IMR-90 (cell line): ENCODE measurements around the gene LARP1B. TPM values are rescaled to one million over a fixed set of nuclear protein-coding genes. Genes with fewer than 3 reads are reported as not detected.

ENCODE experiments used
- ATAC-seq: fragments of 200-7000 bp; cut with Tn5 transposase; 2 replicates; pipeline ENCODE4 v1.9.1; 2020; ENCODE audit warnings: low read depth, mild to moderate bottlenecking, moderate library complexity
- BruUV-seq: library from RNA; stranded (reverse); fragments of 400-500 nt; replicated peaks from 2 replicates; lab custom pipeline; 2021; lab: Mats Ljungman, UMichigan
- CTCF ChIA-PET: fragments of 300-600 bp; formaldehyde crosslinking; extraction: SDS; loops from one replicate; lab custom pipeline; 2021; ENCODE audit warnings: antibody characterized with exemption; lab: Yijun Ruan, JAX
- POLR2A ChIA-PET: fragments of 300-600 bp; sonication (Branson Sonifier 250); formaldehyde crosslinking; loops from one replicate; lab custom pipeline; 2022; ENCODE audit warnings: antibody characterized with exemption; ENCODE audit not compliant: unreplicated experiment; lab: Charles Lee
- DNase-seq: peaks from one replicate; pipeline ENCODE4 v3.0.0; 2013
- H2AFZ ChIP-seq: replicated peaks from 2 replicates; pipeline ENCODE3; 2013; ENCODE audit warnings: low read length, mild to moderate bottlenecking; ENCODE audit not compliant: poor library complexity
- H2AK5ac ChIP-seq: 2 replicates; pipeline ENCODE4 v1.6.1; 2013; ENCODE audit warnings: low read depth, low read length, inconsistent platforms
- H2AK9ac ChIP-seq: replicated peaks from 2 replicates; pipeline ENCODE3; 2013; ENCODE audit warnings: mild to moderate bottlenecking, low read depth, low read length, moderate library complexity; ENCODE audit not compliant: poor library complexity
- H2BK120ac ChIP-seq: 2 replicates; pipeline ENCODE4 v1.6.1; 2013; ENCODE audit warnings: low read depth, low read length, inconsistent platforms
- H2BK15ac ChIP-seq: 3 replicates; pipeline ENCODE4 v1.6.1; 2013; ENCODE audit warnings: low read depth, low read length, inconsistent platforms
- H2BK20ac ChIP-seq: 2 replicates; pipeline ENCODE4 v1.6.1; 2013; ENCODE audit warnings: low read depth, mild to moderate bottlenecking, inconsistent platforms, low read length, moderate library complexity
- H2BK5ac ChIP-seq: 2 replicates; pipeline ENCODE4 v1.6.1; 2013; ENCODE audit warnings: mild to moderate bottlenecking, low read depth, low read length, inconsistent platforms; ENCODE audit not compliant: poor library complexity, severe bottlenecking
- H3K14ac ChIP-seq: replicated peaks from 2 replicates; pipeline ENCODE4 v1.6.1; 2013; ENCODE audit warnings: low read depth, low read length, inconsistent platforms
- H3K18ac ChIP-seq: 2 replicates; pipeline ENCODE4 v1.6.1; 2013; ENCODE audit warnings: low read depth, low read length, control low read depth
- H3K23ac ChIP-seq: 2 replicates; pipeline ENCODE4 v1.6.1; 2013; ENCODE audit warnings: low read depth, low read length, inconsistent platforms
- H3K27ac ChIP-seq: 2 replicates; pipeline ENCODE4 v1.5.1; 2013; ENCODE audit warnings: mild to moderate bottlenecking, control low read depth, low read length; ENCODE audit not compliant: insufficient read depth
- H3K27me3 ChIP-seq: 2 replicates; pipeline ENCODE4 v1.6.1; 2013; ENCODE audit warnings: low read length; ENCODE audit not compliant: control insufficient read depth, insufficient read depth
- H3K36me3 ChIP-seq: 2 replicates; pipeline ENCODE4 v1.6.1; 2013; ENCODE audit warnings: low read length, mixed read lengths; ENCODE audit not compliant: control insufficient read depth, insufficient read depth
- H3K4ac ChIP-seq: 2 replicates; pipeline ENCODE4 v1.6.1; 2013; ENCODE audit warnings: low read depth, low read length, inconsistent platforms
- H3K4me1 ChIP-seq: 2 replicates; pipeline ENCODE4 v1.6.1; 2013; ENCODE audit warnings: low read length, mixed read lengths; ENCODE audit not compliant: control insufficient read depth, insufficient read depth
- H3K4me2 ChIP-seq: 2 replicates; pipeline ENCODE4 v1.6.1; 2013; ENCODE audit warnings: low read depth, mild to moderate bottlenecking, control low read depth, low read length, moderate library complexity
- H3K4me3 ChIP-seq: 2 replicates; pipeline ENCODE4 v1.5.1; 2013; ENCODE audit warnings: low read depth, mild to moderate bottlenecking, control low read depth, low read length, moderate library complexity; ENCODE audit not compliant: insufficient read depth
- H3K56ac ChIP-seq: 2 replicates; pipeline ENCODE4 v1.6.1; 2013; ENCODE audit warnings: low read length, inconsistent platforms; ENCODE audit not compliant: insufficient read depth; ENCODE audit errors: extremely low read depth
- H3K79me1 ChIP-seq, 2 experiments: 2 replicates each; pipeline ENCODE4 v1.6.1; 2013; ENCODE audit warnings: low read length in 2 of 2, inconsistent platforms in 1 of 2, low read depth in 1 of 2
- H3K9ac ChIP-seq: 2 replicates; pipeline ENCODE4 v1.6.1; 2013; ENCODE audit warnings: low read depth, low read length, control low read depth
- H3K9me1 ChIP-seq: 2 replicates; pipeline ENCODE4 v1.6.1; 2013; ENCODE audit warnings: low read length, inconsistent platforms; ENCODE audit not compliant: insufficient read depth
- H3K9me3 ChIP-seq: 2 replicates; pipeline ENCODE4 v1.6.1; 2013; ENCODE audit warnings: low read length; ENCODE audit not compliant: control insufficient read depth, insufficient read depth
- H4K20me1 ChIP-seq: 2 replicates; pipeline ENCODE4 v1.6.1; 2013; ENCODE audit warnings: low read length, inconsistent platforms; ENCODE audit not compliant: insufficient read depth
- H4K5ac ChIP-seq: 2 replicates; pipeline ENCODE4 v1.6.1; 2013; ENCODE audit warnings: mild to moderate bottlenecking, low read depth, low read length, control low read depth
- H4K8ac ChIP-seq, 2 experiments: 2 replicates each; pipeline ENCODE4 v1.6.1; 2013; ENCODE audit warnings: low read depth in 2 of 2, low read length in 2 of 2, control low read depth in 1 of 2, inconsistent platforms in 1 of 2
- H4K91ac ChIP-seq: 2 replicates; pipeline ENCODE4 v1.6.1; 2013; ENCODE audit warnings: low read depth, low read length, inconsistent platforms; ENCODE audit not compliant: insufficient read depth
- BHLHE40 ChIP-seq: fragments of 150-350 bp; IDR thresholded peaks from 2 replicates; pipeline ENCODE4 v1.6.1; 2016; ENCODE audit warnings: mild to moderate bottlenecking, low read depth, low read length
- CEBPB ChIP-seq: IDR thresholded peaks from 2 replicates; pipeline ENCODE4 v1.6.1; 2012; ENCODE audit warnings: low read depth, low read length, improper control_type of control experiment
- CHD1 ChIP-seq: IDR thresholded peaks from 2 replicates; pipeline ENCODE4 v1.6.1; 2012; ENCODE audit warnings: low read depth, low read length, improper control_type of control experiment
- CTCF ChIP-seq: conservative IDR thresholded peaks from 2 replicates; pipeline ENCODE4 v1.5.1; 2012; ENCODE audit warnings: mild to moderate bottlenecking, low read depth, low read length, improper control_type of control experiment
- FOS ChIP-seq: fragments of 150-350 bp; IDR thresholded peaks from 2 replicates; pipeline ENCODE4 v1.6.1; 2016; ENCODE audit warnings: low read depth, low read length
- MAFK ChIP-seq: IDR thresholded peaks from 2 replicates; pipeline ENCODE4 v1.6.1; 2012; ENCODE audit warnings: low read depth, low read length, improper control_type of control experiment
- MAZ ChIP-seq: IDR thresholded peaks from 2 replicates; pipeline ENCODE4 v1.6.1; 2012; ENCODE audit warnings: low read depth, mild to moderate bottlenecking, low read length, improper control_type of control experiment, moderate library complexity, borderline replicate concordance
- MXI1 ChIP-seq: IDR thresholded peaks from 2 replicates; pipeline ENCODE4 v1.6.1; 2012; ENCODE audit warnings: low read depth, mild to moderate bottlenecking, low read length, moderate library complexity, borderline replicate concordance
- NFE2L2 ChIP-seq: fragments of 150-350 bp; IDR thresholded peaks from 2 replicates; pipeline ENCODE4 v1.6.1; 2016; ENCODE audit warnings: low read depth, mild to moderate bottlenecking, low read length
- POLR2A ChIP-seq: IDR thresholded peaks from 2 replicates; pipeline ENCODE4 v1.6.1; 2012; ENCODE audit warnings: mild to moderate bottlenecking, low read depth, low read length
- RAD21 ChIP-seq: IDR thresholded peaks from 2 replicates; pipeline ENCODE4 v1.6.1; 2012; ENCODE audit warnings: low read length, improper control_type of control experiment
- RCOR1 ChIP-seq: IDR thresholded peaks from 2 replicates; pipeline ENCODE4 v1.6.1; 2012; ENCODE audit warnings: mild to moderate bottlenecking, low read length, improper control_type of control experiment; ENCODE audit not compliant: insufficient replicate concordance
- RFX5 ChIP-seq: IDR thresholded peaks from 2 replicates; pipeline ENCODE4 v1.8.0; 2012; ENCODE audit warnings: low read depth, mild to moderate bottlenecking, low read length, moderate library complexity
- SMC3 ChIP-seq: fragments of 150-350 bp; IDR thresholded peaks from 2 replicates; pipeline ENCODE4 v1.6.1; 2016; ENCODE audit warnings: low read depth, mild to moderate bottlenecking, antibody characterized with exemption, low read length, moderate library complexity
- USF2 ChIP-seq: fragments of 150-350 bp; IDR thresholded peaks from 2 replicates; pipeline ENCODE4 v1.6.1; 2017; ENCODE audit warnings: mild to moderate bottlenecking, antibody characterized with exemption, low read length, low read depth
- WGBS, 2 experiments: methylation state at CpG; one replicate each; pipeline versions ENCODE4 v1.1.5 to v1.1.7; 2013; ENCODE audit warnings: missing lambda C conversion rate in 2 of 2; ENCODE audit not compliant: insufficient read length in 1 of 2; ENCODE audit errors: extremely low coverage in 2 of 2; 5-methylcytosine and 5-hydroxymethylcytosine counted together
- dilution Hi-C: fragments of 300-500 bp; cut with HindIII; formaldehyde crosslinking; loops from one replicate; pipeline ENCODE4 v1.14.3; 2018; ENCODE audit warnings: low sequenced_read_pairs; ENCODE audit not compliant: unreplicated experiment
- in situ Hi-C: fragments of 300-500 bp; cut with MboI; formaldehyde crosslinking; loops from 3 replicates; pipeline ENCODE4 v1.14.3; 2019; ENCODE audit warnings: low sequenced_read_pairs, inconsistent platforms, mixed read lengths
- intact Hi-C: fragments of 100-400 bp; cut with micrococcal nuclease; formaldehyde crosslinking; loops from 2 replicates; pipeline ENCODE4 v1.10.0; 2022
- polyA plus RNA-seq, 3 experiments: library from polyadenylated mRNA; depleted of rRNA; stranded (reverse); fragments of >200 nt; gene quantifications; 2 replicates each; pipeline ENCODE4 v1.2.3, GENCODE V29; 2012; ENCODE audit warnings: low replicate concordance in 1 of 3
- total RNA-seq: library from RNA; depleted of rRNA; stranded (reverse); fragments of >200 nt; gene quantifications from 2 replicates; pipeline ENCODE4 v1.2.3, GENCODE V29; 2012
- TF ChIP-seq, protein P1 (sequence below): fragments of 150-350 bp; IDR thresholded peaks from 2 replicates; pipeline ENCODE4 v1.6.1; 2016; ENCODE audit warnings: low read depth, mild to moderate bottlenecking, low read length, moderate library complexity, borderline replicate concordance

The LARP1B gene
- total and polyA plus RNA-seq, 2 of the 4 experiments (the other 2 are of a cell fraction) = 8.8 to 11.1 TPM

- 0 out of 2 replicates have a peak, but pooled peaks cover 2% of the 10 kb centered on the region for H3K9me1 ChIP-seq
- ATAC-seq = peak; percentile 66
- H3K4ac ChIP-seq = no peak overlapping the region
- WGBS, 2 experiments = no CpG with 5 or more reads among the region's 2 CpGs
- no peak overlapping the region; the same call in 1 of the 2 replicates for H4K5ac ChIP-seq
- no peak overlapping the region for H4K91ac ChIP-seq
- H3K4me1 ChIP-seq = peaks cover 25% of the 10 kb centered on the region
- no TSS peak for BruUV-seq
- intact Hi-C loops = loop anchor here (5.0 kb wide), 1 partner anchor 162 kb away; no protein-coding TSS in a partner anchor
- no peak overlapping the region for H2BK15ac ChIP-seq
- H2BK5ac ChIP-seq = peak overlapping the region; percentile 64
- H3K14ac ChIP-seq = no peak overlapping the region
- ChIA-PET POLR2A (interaction anchor here (0.7 kb wide), 1 partner anchor 17 kb away, joined by 3 read pairs; no protein-coding TSS in a partner anchor), CTCF (interaction anchor here (0.7 to 1.5 kb wide), 2 partner anchors 20 to 349 kb away, joined by 3 to 5 read pairs; no protein-coding TSS in a partner anchor)
- in situ Hi-C loops = no loop called here
- no peaks in the 10 kb centered on the region for H4K20me1 ChIP-seq
- no peak overlapping the region for H2AFZ ChIP-seq
- no peak overlapping the region for H2AK5ac ChIP-seq
- no peak overlapping the region for H3K23ac ChIP-seq
- peak overlapping the region; percentile 85 for H2BK120ac ChIP-seq
- TF ChIP-seq CEBPB (no peak), FOS (no peak), RFX5 (no peak), RCOR1 (no peak), POLR2A (no peak), CHD1 (no peak), CTCF (no peak), BHLHE40 (no peak), RAD21 (no peak), MXI1 (no peak), NFE2L2 (no peak), USF2 (no peak), SMC3 (no peak), MAZ (no peak), MAFK (no peak)
- TF ChIP-seq, protein P1, sequence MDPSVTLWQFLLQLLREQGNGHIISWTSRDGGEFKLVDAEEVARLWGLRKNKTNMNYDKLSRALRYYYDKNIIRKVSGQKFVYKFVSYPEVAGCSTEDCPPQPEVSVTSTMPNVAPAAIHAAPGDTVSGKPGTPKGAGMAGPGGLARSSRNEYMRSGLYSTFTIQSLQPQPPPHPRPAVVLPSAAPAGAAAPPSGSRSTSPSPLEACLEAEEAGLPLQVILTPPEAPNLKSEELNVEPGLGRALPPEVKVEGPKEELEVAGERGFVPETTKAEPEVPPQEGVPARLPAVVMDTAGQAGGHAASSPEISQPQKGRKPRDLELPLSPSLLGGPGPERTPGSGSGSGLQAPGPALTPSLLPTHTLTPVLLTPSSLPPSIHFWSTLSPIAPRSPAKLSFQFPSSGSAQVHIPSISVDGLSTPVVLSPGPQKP = no peak
- H3K9me3 ChIP-seq = no peaks in the 10 kb centered on the region
- no peaks in the 10 kb centered on the region for H3K36me3 ChIP-seq
- no peaks in the 10 kb centered on the region for H3K27me3 ChIP-seq
- no peak overlapping the region for H3K4me3 ChIP-seq
- H3K18ac ChIP-seq = no peak overlapping the region; the same call in 1 of the 2 replicates
- H2BK20ac ChIP-seq = no peak overlapping the region; the same call in 1 of the 2 replicates
- peak; percentile 82 for DNase-seq
- no peak overlapping the region for H3K56ac ChIP-seq
- H3K4me2 ChIP-seq = peak overlapping the region; percentile 31; the same call in 1 of the 2 replicates
- no peaks in the 10 kb centered on the region; a peak in 1 of 4 replicates for H3K79me1 ChIP-seq
- dilution Hi-C loops = no loop called here
- no peak overlapping the region for H3K9ac ChIP-seq
- H3K27ac ChIP-seq = peak overlapping the region; percentile 41; the same call in 1 of the 2 replicates
- no peak overlapping the region for H2AK9ac ChIP-seq
- H4K8ac ChIP-seq = no peak overlapping the region
Measured at GRCh38 chr4:128225148-128225547, 164.0 kb downstream of the LARP1B start.
